Measurements from ENCODE around the gene EHD4.

EHD4 gene

DNA sequence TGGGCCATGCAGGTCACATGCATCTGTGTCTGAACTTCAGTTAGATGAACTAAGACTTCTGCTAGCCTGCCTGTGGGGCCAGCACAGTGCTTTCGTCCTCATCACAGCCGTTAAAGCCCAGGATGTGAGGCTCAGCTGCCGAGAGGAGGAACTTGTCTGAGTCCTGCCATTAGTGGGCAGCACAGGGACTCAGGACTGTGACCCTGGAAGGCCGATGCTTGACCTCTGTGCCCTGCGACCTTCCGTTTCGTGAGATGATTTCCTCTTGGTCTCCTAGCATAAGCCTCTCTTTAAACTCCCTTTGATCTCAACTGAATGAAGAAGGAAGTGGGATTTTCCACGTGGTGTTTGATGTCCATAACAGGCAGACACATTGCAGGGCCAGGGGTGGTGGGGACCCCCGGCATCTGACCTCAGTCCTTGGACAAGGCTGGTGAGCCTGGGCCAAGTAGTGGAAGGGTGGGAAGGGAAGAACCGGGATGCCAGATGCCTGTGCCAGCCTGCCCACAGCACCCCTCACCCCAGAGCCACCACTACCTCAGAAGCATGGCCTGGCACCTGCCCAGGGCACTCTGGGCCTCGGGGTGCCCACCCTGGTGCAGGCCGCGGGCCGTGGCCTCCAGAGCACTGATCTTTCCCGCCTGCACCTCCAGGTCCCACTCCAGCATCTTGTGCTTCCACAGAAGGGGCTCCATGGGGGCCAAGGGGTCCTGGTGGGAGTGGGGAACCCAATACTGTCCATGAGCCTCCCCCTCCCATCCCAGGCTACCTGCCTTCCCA, 112.1 kb downstream of the EHD4 start:
- no peak for DNase-seq (ENCODE audit: low read depth in 2 of 2)

DNA sequence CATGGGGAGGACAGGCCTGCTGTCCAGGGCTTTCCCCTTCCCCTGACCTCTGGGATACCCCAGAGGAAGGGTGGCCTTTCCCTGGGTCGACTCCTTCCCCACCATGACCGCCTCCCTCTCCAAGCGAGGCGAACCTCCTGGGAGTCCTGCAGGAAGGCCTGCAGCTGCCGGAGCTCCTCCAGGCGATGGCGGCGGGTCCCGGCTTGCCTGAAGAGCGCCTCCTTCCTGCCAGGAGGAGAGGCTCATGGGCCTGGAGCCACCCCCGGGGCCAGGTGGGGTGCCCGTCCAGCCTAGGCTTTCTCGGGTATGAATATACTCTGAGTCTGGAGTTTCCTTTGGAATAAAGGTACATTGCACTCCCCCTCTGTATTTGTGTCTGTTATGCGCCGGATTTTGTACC, 113.6 kb downstream of the EHD4 start:
- DNase-seq (ENCODE audit: low read depth in 2 of 2), result no peak

DNA sequence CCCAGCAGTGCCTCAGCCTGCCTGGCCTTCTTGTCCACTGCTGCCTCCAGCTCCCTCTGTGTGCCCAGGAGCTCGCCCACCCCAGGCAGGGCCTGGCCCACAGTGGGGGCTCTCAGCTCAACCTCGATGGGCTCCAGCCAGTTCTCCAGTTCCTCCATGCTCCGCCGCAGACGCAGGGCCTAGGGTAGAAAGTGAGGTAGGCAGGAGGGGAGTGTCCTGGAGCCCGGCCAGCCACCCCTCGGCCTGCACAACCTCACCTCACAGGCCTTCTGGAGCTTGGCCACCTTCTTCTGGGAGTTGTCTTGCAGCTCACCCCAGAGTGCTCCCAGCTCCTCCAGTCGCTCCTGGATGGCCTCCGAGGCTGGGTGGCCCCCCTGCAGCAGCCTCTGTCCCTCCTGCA, 115.0 kb downstream of the EHD4 start:
- no peak for DNase-seq (ENCODE audit: low read depth in 2 of 2)

DNA sequence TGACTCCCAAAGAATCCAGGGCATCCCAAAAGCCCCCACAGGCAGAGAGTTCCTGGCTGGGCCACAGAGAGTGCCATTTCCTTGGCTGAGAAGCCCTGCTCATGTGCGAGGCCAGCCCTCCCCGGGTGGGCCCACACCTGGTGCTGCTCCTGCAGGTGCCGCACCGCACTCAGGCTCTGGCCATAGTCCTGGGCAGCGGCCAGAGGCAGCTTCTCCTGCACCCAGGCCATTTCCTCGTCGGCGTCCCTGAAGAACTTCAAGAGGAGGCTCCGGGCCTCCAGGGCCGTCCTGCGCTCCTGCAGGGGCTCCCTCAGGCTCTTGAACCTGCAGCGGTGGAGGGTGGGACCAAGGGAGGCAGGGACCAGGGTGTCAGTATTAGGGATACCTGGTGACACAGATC, 115.6 kb downstream of the EHD4 start:
- no peak for DNase-seq (ENCODE audit: low read depth in 2 of 2)

DNA sequence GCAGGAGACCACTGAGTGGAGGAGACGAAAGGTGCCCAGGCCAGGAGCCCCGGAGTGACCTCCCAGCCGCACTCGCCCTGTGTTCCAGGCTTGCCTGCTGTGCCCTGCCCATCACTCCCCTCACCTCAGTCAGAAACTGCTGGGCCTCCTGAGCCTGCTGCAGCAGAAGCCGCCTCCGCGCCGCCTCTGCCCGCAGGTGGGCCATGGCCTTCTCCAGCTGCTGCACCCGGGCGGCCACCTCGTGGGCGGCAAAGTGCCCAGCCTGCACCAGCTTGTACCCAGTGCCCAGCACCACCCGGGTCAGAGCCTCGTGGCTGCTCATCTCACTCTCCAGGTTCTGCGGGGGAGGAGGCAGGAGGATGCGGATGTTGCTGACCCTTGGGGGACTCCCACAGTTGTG, 116.1 kb downstream of the EHD4 start:
- no peak for DNase-seq (ENCODE audit: low read depth in 2 of 2)

DNA sequence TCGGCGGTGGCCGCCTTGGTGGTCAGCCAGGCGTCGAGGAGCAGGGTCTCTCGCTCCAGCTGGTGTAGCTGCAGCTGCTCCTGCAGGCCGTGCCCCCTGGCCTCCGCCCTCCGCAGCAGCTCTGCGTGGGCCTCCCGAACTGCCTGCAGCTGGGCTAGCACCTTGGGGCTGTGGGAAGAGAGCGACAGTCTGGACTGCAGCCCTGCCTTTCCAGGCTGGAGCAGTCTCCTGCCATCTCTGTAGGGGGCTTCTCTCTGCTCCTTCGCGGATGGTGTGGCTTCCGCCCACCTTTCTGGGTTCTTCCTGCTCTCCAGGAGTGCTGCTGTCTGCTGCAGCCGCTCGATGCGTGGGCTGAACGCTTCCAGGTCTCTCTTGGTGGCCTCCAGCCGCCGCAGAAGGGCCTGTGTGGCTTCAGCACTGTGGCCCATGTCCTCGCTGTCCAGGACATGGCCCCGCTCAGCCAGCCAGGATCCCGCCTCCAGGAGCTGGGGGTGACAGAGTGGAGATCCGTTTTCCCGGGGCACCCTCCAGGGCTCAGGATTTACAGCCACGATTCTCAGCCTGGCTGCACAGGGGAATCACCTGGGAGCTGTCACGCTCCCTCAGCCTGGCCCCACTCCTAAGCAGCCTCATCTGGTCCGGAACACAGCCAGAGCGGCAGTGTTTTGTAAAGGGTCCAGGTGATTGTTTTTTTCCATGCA, 116.9 kb downstream of the EHD4 start:
- DNase-seq (ENCODE audit: low read depth in 2 of 2), result no peak

DNA sequence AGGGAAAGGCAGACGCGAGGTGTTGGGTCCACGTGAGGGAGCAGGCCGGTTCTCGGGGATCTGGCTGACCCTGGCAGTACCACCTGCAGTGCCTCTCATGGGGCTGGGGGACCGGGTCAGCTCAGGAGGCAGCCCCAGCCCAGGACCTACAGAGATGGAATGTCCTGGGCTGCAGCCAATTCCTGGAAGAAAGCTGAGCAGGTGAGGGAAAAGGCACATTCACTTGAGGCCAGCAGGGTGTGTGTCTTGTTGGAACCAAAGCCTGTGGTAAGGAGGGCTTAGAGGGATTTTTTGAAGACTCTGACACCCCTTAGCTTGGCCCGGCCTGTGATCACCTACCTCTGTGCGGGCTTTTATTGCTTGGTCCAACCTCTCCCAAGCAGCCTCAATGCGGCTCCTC, 117.9 kb downstream of the EHD4 start:
- DNase-seq (ENCODE audit: low read depth in 2 of 2), result no peak

DNA sequence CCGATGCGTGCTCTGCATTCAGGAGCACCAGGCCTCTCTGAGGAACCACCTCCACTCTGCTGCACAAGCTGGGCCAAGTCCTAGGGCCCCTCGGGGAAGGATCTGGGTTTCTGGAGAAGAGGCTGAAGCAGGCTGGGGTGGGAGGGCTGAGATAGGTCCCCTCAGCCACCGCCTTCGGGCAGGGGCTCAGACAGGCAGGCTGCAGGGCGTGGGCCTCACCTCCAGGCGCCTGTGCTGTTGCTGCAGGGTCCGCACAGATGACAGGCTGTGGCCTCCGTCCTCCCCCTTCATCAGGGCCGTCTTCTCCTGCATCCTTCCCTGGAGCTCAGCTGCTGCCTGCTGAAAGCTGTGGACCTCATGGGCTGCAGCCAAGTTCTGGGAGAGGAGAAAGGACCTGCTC, 118.5 kb downstream of the EHD4 start:
- DNase-seq (ENCODE audit: low read depth in 2 of 2), result no peak

DNA sequence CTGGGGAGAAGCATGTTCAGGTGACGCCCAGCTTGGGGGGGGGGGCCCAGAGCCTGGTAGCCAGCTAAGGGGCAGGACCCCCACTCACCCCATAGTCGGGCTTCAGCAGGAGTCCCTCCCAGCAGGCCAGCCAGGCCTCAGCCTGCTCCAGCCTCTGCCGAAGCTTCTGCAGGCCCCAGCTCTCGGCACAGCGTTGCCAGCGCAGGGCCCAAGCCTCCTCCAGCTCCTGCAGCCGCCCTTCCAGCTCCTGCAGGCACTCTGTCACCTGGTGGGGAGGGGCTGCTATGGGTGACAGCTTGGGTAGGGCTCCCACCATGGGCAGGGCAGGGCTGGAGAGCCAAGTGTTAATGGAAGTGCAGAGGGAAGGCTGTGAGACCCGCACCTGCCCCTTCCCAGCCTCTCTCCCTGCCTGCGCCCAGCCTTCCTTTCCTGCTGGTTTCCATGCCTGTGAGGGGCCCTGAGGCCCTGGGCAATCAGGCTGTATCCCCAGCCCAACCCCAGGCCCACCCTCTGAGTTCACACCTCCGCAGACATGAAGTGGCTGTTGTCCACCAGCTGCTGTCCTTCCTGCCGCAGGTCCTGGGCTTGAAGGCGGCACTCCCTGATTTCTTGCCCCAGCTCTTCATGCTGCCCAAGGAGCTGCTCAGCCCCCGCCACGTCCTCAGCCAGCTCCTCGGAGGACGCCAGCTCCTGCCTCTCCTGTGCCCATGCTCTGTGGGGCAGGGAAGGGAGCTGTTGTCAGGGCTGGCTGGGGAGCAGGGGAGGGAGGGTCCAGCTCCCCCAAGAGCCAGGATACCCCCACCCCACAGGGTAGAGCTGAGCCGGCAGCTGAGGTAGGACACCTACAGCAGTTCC, 119.4 kb downstream of the EHD4 start:
- DNase-seq (ENCODE audit: low read depth in 2 of 2), result no peak

DNA sequence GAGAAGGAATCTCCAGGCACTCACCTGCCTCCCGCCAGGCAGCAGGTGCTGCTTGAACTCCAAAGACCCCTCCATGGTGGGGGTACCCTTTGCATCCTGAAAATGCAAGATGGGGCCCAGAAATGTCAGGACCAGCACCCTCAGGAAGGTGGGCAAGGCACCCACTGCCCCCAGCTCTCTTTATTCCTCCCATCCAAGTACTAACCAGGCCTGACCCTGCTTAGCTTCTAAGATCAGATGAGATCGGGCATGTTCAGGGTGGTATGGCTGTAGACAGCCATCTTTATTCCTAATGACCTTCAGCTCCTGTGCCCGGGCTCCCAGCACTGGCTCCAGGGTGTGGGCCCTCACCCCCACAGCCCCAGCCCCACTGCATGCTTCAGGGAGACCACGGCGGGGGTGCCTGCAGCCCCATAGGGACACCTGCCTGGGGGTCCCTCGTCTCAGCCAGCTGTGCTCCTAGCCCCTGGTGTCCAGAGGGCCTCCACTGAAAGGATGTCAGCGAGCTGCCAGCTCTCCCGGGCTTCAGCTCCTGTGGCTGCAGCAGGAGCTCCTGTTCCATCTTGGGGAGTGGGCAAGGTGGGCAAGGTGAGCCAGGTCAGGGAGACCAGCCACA, 120.5 kb downstream of the EHD4 start:
- no peak for DNase-seq (ENCODE audit: low read depth in 2 of 2)

DNA sequence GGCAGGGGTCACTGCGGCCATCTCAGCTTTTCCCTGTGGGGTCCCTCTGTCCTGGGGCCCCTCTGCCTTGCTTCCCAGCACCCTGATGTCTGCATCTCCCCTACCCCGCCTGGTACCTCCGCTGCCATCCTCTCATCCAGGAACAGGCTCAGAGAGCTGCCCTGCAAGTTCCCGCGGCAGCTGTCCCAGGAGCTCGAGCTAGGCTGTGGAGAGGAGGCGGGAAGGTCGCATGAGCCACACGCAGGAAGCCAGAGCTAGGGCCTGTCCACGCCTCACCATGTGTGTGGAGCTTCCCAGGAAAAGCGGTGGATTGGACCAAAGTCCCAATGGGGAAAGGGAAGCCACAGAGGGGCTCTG, 121.2 kb downstream of the EHD4 start:
- DNase-seq (ENCODE audit: low read depth in 2 of 2), result no peak

DNA sequence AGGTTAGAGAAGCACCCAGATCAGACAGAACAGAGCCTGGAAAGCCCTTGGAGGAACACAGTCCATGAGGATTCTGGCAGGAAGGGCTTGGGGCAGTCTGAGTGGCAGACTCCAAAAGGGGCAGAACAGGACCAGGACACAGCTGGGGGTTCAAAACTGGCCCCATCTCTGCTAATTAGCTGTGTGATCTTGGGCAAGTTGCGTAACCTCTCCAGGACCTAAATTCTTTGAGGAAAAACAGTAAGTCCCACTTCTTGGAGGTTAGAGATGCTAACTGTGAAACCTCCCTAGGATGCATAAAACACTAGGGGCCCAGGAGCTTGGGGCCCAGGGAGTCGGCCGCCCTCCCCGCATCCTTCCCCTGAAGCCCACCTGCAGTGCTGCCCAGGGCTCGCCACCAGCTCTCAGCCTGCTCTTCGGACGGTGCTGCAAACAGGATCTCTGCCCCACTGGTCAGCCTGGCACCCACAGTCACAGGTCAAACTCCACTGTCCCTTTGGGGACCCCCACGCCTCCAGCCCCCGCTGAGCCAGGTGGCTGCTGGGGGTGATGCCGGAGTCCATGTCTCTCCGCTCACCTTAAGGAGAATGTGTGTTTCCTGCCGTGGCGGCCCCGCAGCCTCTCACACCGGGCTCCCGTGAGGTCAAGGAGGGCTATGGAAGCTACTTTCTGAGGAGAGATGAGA, 121.7 kb downstream of the EHD4 start:
- DNase-seq (ENCODE audit: low read depth in 2 of 2), result no peak

DNA sequence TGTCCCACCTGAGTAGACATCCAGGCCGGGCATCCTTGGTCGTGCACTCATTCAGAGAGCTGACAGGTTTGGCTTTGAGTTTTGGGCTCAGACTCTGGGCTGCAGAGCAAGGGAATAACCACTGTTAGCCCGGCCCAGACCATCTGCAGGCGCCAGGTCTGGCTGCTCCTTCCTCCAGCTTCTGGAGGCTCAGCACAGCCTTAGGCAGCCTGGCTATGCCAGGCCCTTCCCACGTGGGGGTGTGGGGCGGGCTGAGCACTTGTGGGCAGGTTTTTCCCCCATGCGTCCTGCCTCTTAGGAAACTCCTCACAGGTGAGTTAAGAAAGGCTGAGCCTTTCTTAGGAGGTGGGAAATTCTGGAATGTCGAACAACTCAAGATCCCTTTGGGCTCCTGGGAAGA, 122.5 kb downstream of the EHD4 start:
- DNase-seq (ENCODE audit: low read depth in 2 of 2), result no peak

DNA sequence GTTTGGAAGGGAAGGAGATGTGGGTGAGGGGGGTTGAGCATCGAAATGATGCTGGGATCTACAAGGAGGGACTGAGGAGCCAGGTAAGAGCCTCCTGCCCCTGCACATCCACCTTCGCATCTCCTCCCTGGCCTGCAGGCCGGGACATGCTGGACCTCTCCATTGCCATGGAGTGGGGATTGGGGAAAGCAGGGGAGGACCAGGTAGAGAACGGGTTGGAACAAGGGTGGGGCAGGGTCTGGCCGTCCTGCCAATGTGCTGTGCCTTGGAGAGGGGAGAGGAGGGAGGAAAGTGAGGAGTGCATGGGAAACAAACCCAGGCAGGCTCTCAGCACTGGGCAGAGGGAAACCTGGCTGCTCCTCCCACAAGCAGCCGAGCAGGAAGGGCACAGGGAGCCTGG, 123.2 kb downstream of the EHD4 start:
- DNase-seq (ENCODE audit: low read depth in 2 of 2), result no peak

DNA sequence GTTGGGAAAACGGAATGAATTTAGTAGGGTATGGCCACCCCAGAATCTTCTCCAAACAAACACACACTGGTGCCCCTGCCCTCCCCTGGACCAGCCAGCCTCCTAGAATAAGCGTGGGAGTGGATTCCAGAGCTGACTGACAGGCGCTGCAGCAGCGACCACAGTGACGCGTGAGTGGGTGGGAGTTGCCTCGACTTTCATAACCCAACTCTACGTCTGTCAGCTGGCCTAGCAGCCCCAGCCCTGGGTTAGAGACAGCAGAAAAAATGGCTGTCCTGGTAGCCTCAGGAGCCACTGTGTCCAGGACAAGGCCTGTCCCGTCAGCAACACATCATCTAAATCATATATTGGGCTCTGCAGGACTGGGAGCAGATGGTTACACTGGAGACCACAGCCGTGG, 123.7 kb downstream of the EHD4 start:
- peak in 1 of 2 experiments; percentile 37 for DNase-seq (ENCODE audit: low read depth in 2 of 2)

DNA sequence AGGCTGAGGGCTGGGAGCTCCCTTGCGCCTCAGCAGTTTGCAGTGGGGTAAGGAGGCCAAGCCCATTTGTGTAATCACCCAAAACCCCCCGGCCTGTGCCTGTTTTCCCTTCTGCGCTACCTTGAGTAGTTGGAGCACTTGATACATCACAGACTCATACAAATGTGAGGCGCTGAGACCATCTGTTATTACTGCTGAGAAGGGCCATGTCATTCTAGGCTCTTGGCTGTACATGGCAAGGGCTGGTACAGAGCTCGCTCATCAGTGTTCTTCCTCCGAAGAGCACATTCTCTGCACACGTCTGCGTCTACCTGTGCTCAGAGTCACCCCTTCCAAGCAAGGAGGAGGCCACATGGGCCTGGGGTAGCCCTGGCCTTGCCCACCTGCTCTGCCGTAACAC, 124.4 kb downstream of the EHD4 start:
- no peak for DNase-seq (ENCODE audit: low read depth in 2 of 2)

DNA sequence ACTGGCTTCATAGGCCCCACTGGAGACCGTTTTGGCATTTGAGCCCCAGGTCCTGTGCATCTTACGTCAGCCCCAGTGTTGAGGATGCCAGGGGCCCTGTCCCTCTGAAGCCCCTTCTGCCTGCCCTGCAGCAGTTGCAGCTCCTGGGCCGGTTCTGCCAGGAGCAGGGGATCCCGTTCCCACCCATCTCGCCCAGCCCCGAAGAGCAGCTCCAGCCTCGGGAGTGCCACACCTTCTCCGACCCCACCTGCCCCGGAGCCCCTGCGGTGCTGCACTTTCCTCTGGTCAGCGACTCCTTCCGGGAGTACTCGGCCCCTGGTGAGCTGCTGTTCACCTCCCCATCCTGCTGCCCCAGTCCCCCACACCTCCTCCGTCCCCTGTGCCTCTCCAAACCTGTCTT, 125.2 kb downstream of the EHD4 start:
- no peak for DNase-seq (ENCODE audit: low read depth in 2 of 2)

Data from stimulated activated CD4-positive, alpha-beta T cell treated with anti-CD3 and anti-CD28 coated beads, Interleukin-12 subunit alpha, Interleukin-12 subunit beta, amount 100 ng/mL, for 24 hours (primary cell).